Activated T-helper 9 cell treated with anti-CD3 and anti-CD28 coated beads, Interleukin-2, amount 50 U/mL, for 16 hours (primary cell): ENCODE data around the gene PSAP.

ENCODE experiments used
- DNase-seq: peaks from one replicate; pipeline ENCODE4 v3.0.0-alpha.2; 2020; ENCODE audit warnings: low read depth

Gene PSAP

GRCh38 chr10:71844695-71845094 is 6.4 kb downstream of the PSAP start:
- no peak for DNase-seq

GRCh38 chr10:71844084-71844483 is 7.0 kb downstream of the PSAP start:
- DNase-seq, result no peak

GRCh38 chr10:71842856-71843686 is 8.0 kb downstream of the PSAP start:
- DNase-seq, result no peak

- DNase-seq, result no peak
Observed at GRCh38 chr10:71842422-71842821, 8.6 kb downstream of the PSAP start.

- DNase-seq, result no peak
Observed at GRCh38 chr10:71840958-71841335, 10.1 kb downstream of the PSAP start.

- no peak for DNase-seq
Observed at GRCh38 chr10:71840177-71840957, 10.7 kb downstream of the PSAP start.

- DNase-seq, result no peak
Observed at GRCh38 chr10:71838264-71839211, 12.5 kb downstream of the PSAP start.

GRCh38 chr10:71837098-71837827 is 13.8 kb downstream of the PSAP start:
- DNase-seq, result no peak

GRCh38 chr10:71836596-71836974 is 14.5 kb downstream of the PSAP start:
- DNase-seq, result no peak

- DNase-seq, result no peak
Observed at GRCh38 chr10:71835671-71836595, 15.1 kb downstream of the PSAP start.

- DNase-seq, result no peak
Observed at GRCh38 chr10:71834343-71834674, 16.7 kb downstream of the PSAP start.

GRCh38 chr10:71833451-71834342 is 17.4 kb downstream of the PSAP start:
- no peak for DNase-seq

GRCh38 chr10:71832967-71833366 is 18.1 kb downstream of the PSAP start:
- DNase-seq, result no peak

- DNase-seq, result no peak
Observed at GRCh38 chr10:71831646-71832552, 19.2 kb downstream of the PSAP start.

- DNase-seq, result no peak
Observed at GRCh38 chr10:71830726-71831125, 20.3 kb downstream of the PSAP start.

- no peak for DNase-seq
Observed at GRCh38 chr10:71829896-71830295, 21.2 kb downstream of the PSAP start.

GRCh38 chr10:71829171-71829570 is 21.9 kb downstream of the PSAP start:
- no peak for DNase-seq

- no peak for DNase-seq
Observed at GRCh38 chr10:71828702-71829101, 22.3 kb downstream of the PSAP start.

- no peak for DNase-seq
Observed at GRCh38 chr10:71827852-71828251, 23.2 kb downstream of the PSAP start.
